AG09309 (cell line): ENCODE measurements around the gene CLEC16A.

Experiments used
- DNase-seq: peaks from one replicate; pipeline ENCODE4 v3.0.0-alpha.2; 2010; ENCODE audit warnings: low read depth
- H3K4me3 ChIP-seq: 2 replicates; pipeline ENCODE4 v1.5.1; 2011; ENCODE audit warnings: mild to moderate bottlenecking, low read depth, low read length, moderate library complexity; ENCODE audit not compliant: control insufficient read depth
- TF ChIP-seq, protein P1 (sequence below): IDR thresholded peaks from 2 replicates; pipeline ENCODE4 v1.5.1; 2011; ENCODE audit warnings: mild to moderate bottlenecking, low read depth, low read length, inconsistent platforms; ENCODE audit not compliant: insufficient read depth, control insufficient read depth; ENCODE audit errors: missing control alignments

CLEC16A gene

DNA sequence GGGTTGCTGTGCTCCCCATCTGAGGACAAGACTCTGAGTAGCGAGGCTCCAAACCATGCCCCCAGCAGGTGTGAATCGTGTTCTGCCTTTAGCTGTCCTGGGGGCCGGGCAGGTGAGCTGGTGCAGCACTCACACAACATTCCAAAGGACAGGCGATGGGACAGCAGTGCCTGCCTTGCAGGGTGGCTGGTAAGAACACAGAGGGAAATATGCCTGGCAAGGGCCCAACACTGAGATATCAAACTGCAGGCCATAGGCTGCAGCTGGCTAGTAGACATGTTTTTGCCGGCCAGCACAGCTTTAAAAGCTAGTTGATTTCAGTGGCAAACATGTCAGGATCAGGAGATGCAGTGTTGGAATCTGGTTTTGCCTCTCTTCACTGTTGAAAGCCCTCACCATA lies 23.6 kb downstream of the CLEC16A start:
- TF ChIP-seq, protein P1, sequence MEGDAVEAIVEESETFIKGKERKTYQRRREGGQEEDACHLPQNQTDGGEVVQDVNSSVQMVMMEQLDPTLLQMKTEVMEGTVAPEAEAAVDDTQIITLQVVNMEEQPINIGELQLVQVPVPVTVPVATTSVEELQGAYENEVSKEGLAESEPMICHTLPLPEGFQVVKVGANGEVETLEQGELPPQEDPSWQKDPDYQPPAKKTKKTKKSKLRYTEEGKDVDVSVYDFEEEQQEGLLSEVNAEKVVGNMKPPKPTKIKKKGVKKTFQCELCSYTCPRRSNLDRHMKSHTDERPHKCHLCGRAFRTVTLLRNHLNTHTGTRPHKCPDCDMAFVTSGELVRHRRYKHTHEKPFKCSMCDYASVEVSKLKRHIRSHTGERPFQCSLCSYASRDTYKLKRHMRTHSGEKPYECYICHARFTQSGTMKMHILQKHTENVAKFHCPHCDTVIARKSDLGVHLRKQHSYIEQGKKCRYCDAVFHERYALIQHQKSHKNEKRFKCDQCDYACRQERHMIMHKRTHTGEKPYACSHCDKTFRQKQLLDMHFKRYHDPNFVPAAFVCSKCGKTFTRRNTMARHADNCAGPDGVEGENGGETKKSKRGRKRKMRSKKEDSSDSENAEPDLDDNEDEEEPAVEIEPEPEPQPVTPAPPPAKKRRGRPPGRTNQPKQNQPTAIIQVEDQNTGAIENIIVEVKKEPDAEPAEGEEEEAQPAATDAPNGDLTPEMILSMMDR: no peak
- DNase-seq: no peak
- no peak overlapping the region for H3K4me3 ChIP-seq

DNA sequence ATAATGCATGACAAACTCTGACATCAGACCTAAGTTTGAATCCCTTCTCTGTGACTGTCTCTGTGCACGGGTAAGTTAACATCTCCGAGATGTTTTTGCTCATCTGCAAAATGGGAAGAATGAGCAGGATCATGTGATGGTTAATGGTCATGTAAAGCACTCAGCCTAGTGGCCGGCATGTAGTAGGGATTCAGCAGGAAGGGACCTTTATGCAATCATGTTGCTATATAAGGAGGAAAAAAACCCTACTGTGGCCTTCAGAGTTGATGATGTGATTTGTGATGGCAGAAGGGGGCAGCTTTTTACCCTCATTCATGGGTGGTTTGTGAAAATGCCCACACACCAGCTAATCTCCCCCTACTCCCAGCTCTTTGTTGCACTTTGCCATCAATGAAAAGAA lies 24.1 kb downstream of the CLEC16A start:
- DNase-seq: no peak
- no peak overlapping the region for H3K4me3 ChIP-seq
- TF ChIP-seq, protein P1: no peak

DNA sequence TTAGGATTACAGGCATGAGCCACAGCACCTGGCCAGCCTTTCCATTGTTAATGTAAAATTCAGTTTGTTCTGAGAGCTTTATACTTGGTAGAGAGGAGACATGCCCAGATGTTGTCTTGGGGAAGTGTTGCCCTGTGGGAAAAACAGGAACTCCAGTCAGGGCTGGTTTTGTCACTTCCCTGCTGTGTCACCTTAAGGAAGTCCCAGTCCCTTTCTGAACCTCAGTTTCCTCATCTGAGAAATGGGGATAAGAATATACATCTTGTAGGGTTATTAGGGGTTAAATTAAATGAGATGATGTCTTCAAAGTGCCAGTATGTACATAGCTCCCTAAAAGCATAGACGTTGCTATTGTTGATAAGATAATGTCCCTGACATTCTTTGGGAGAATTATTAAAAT lies 25.3 kb downstream of the CLEC16A start:
- no peak overlapping the region for H3K4me3 ChIP-seq
- no peak for DNase-seq
- TF ChIP-seq, protein P1: no peak

DNA sequence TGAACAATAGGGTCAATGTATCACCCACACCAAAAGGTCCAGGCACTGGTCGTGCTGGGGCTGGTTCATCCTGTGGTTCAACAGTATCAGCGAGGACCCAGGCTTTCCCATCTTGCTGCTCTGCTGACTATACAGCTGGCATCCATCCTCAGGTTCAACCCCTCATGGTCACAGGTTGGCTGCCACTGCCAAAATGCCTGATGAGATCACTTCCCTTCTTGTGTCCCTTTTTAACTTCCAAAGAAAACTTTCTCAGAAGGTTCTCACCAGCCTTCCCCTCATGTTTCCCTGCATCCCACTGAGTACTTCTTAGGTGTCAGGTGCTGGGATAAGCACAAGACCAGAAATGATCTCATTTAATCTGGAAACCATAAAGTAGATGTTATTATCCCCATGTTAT lies 25.7 kb downstream of the CLEC16A start:
- no peak overlapping the region for H3K4me3 ChIP-seq
- no peak for DNase-seq
- TF ChIP-seq, protein P1: no peak

DNA sequence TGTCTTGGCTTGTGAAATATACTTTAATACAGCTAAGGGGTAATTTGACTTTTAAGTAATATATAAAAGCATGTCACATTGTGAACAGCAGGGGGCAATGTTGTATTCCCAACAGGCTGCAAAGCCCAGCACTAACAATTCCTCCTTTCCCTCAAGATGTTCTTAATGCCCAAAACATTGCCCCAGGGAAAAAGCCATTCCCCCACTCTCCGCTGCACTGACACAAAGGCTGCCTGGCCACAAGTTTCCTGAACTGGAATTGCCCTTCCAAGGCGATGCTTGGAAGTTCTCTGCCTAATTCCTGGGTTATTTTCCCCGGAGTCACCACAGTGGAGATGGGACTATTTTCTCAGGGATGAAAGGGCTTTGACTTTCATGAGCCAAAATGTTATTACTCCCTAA lies 27.2 kb downstream of the CLEC16A start:
- DNase-seq: peak; percentile 92
- TF ChIP-seq, protein P1: peak; percentile 73
- H3K4me3 ChIP-seq: no peak overlapping the region

DNA sequence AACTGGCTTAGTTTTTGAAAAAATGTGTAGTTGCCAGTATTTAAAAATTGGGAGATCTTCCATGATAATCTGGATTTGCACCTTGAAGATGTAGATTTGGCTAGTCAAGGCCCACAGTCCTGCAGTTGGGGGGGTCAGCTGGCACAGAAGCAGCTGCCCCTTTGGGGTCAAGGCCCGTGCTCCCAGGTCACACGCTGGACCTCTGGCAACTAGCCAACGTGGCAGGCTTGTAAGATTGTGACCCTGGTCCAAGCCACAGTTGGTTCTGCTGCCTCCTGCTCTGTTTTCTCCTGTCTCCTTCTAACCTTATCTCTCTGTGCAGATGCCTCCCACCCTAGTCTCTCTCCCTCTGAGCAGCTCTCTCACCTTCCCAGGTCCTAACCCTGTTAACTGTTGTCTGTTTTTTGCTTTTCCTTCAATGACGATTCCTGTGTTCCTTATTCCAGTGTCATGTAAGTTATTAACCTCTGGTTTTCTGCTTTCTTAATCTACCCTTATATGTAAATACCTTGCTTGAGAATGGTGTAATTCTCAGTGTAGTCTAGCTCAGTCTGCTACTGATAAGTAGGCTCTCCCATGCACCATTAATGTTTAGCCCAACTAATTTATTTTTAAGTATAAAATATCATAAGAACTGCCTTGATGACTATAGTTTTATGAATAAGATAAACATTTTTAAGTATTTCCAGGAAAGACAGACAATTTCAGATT lies 27.9 kb downstream of the CLEC16A start:
- H3K4me3 ChIP-seq: no peak overlapping the region
- TF ChIP-seq, protein P1: no peak
- no peak for DNase-seq
